H1 (cell line): ENCODE measurements around the gene UQCRFS1. TPM values are rescaled to one million over a fixed set of nuclear protein-coding genes. Genes with fewer than 3 reads are reported as not detected.

ENCODE experiments used
- CTCF ChIA-PET: fragments of 300-600 bp; sonication (Branson Sonifier 250); formaldehyde crosslinking; loops from one replicate; lab custom pipeline; 2021; ENCODE audit not compliant: partially characterized antibody; lab: Charles Lee
- POLR2A ChIA-PET: fragments of 300-600 bp; sonication (Branson Sonifier 250); formaldehyde crosslinking; loops from one replicate; lab custom pipeline; 2021; ENCODE audit warnings: inconsistent platforms; ENCODE audit not compliant: partially characterized antibody; lab: Charles Lee
- DNase-seq, 2 experiments: peaks; one replicate each; pipeline versions ENCODE4 v3.0.0 to v3.0.0-alpha.2; 2010 to 2022; ENCODE audit warnings: low spot score in 2 of 2, low read depth in 1 of 2, mixed read lengths in 1 of 2
- FAIRE-seq: peaks from 2 replicates; lab custom pipeline; 2011; peaks lifted over from hg19 to GRCh38; lab: Jason Lieb, UNC
- H2AFZ ChIP-seq: 2 replicates; pipeline ENCODE4 v1.8.1; 2012; ENCODE audit warnings: low read length, inconsistent platforms
- H2AK5ac ChIP-seq: 2 replicates; pipeline ENCODE4 v1.6.1; 2013; ENCODE audit warnings: low read depth, low read length
- H2BK120ac ChIP-seq: replicated peaks from 2 replicates; pipeline ENCODE3; 2013; ENCODE audit warnings: low read depth, low read length, inconsistent platforms
- H2BK12ac ChIP-seq: 2 replicates; pipeline ENCODE4 v1.6.1; 2013; ENCODE audit warnings: low read depth, low read length
- H2BK15ac ChIP-seq: 2 replicates; pipeline ENCODE4 v1.6.1; 2013; ENCODE audit warnings: low read length
- H2BK20ac ChIP-seq: 2 replicates; pipeline ENCODE4 v1.6.1; 2013; ENCODE audit warnings: low read length
- H2BK5ac ChIP-seq: 2 replicates; pipeline ENCODE4 v1.6.1; 2013; ENCODE audit warnings: low read depth, low read length
- H3K14ac ChIP-seq: 2 replicates; pipeline ENCODE4 v1.6.1; 2013; ENCODE audit warnings: inconsistent platforms; ENCODE audit not compliant: insufficient read length
- H3K18ac ChIP-seq: 2 replicates; pipeline ENCODE4 v1.6.1; 2013; ENCODE audit warnings: low read length; ENCODE audit errors: extremely low read depth
- H3K23ac ChIP-seq: 2 replicates; pipeline ENCODE4 v1.6.1; 2013; ENCODE audit warnings: inconsistent platforms; ENCODE audit not compliant: insufficient read length
- H3K23me2 ChIP-seq: 2 replicates; pipeline ENCODE4 v1.6.1; 2013; ENCODE audit warnings: low read depth, low read length
- H3K27ac ChIP-seq: 2 replicates; pipeline ENCODE4 v1.6.1; 2011; ENCODE audit warnings: low read depth, low read length, inconsistent platforms
- H3K27me3 ChIP-seq, 4 experiments: replicated peaks in 1 of 4; 1 replicate in 1 of 4; 2 replicates in 3 of 4; pipeline versions ENCODE4 v1.6.1 to v1.8.1; 2011 to 2013; ENCODE audit warnings: low read length in 3 of 4, mild to moderate bottlenecking in 3 of 4, inconsistent platforms in 2 of 4, mixed read lengths in 2 of 4, moderate library complexity in 1 of 4; ENCODE audit not compliant: control insufficient read depth in 3 of 4, insufficient read depth in 3 of 4; ENCODE audit errors: extremely low read depth in 1 of 4
- H3K36me3 ChIP-seq, 4 experiments: 2 replicates each; pipeline versions ENCODE4 v1.6.1 to v1.8.1; 2011 to 2013; ENCODE audit warnings: mild to moderate bottlenecking in 4 of 4, low read length in 3 of 4, moderate library complexity in 2 of 4, control low read depth in 1 of 4, inconsistent platforms in 1 of 4; ENCODE audit not compliant: insufficient read depth in 4 of 4, control insufficient read depth in 2 of 4
- H3K4ac ChIP-seq: replicated peaks from 2 replicates; pipeline ENCODE3; 2013; ENCODE audit warnings: low read length, low read depth, mixed read lengths, inconsistent platforms; ENCODE audit not compliant: insufficient read length
- H3K4me1 ChIP-seq, 4 experiments: replicated peaks in 1 of 4; 1 replicate in 1 of 4; 2 replicates in 3 of 4; pipeline versions ENCODE4 v1.6.1 to v1.8.1; 2011 to 2013; ENCODE audit warnings: low read length in 3 of 4, inconsistent platforms in 2 of 4, mixed read lengths in 1 of 4; ENCODE audit not compliant: insufficient read depth in 4 of 4, control insufficient read depth in 3 of 4
- H3K4me2 ChIP-seq, 2 experiments: 2 replicates each; pipeline versions ENCODE4 v1.6.1 to v1.8.1; 2011 to 2013; ENCODE audit warnings: low read depth in 2 of 2, low read length in 2 of 2, control low read depth in 1 of 2, inconsistent platforms in 1 of 2, mild to moderate bottlenecking in 1 of 2; ENCODE audit not compliant: insufficient read depth in 1 of 2
- H3K4me3 ChIP-seq, 4 experiments: fragments of 200-600, 300-600 bp in 1 of 4; sonication (generic), shearing (Covaris generic), sonication (Bioruptor Twin) in 1 of 4; 2 replicates each; pipeline versions ENCODE4 v1.5.1 to v1.8.1; 2011 to 2016; ENCODE audit warnings: low read length in 4 of 4, low read depth in 3 of 4, control low read depth in 2 of 4, inconsistent platforms in 2 of 4, mild to moderate bottlenecking in 2 of 4, mixed read lengths in 1 of 4, moderate library complexity in 1 of 4; ENCODE audit not compliant: insufficient read depth in 2 of 4; ENCODE audit errors: extremely low read depth in 1 of 4
- H3K56ac ChIP-seq: replicated peaks from 2 replicates; pipeline ENCODE3; 2013; ENCODE audit warnings: low read depth, mild to moderate bottlenecking, mixed read lengths, low read length, inconsistent platforms; ENCODE audit not compliant: insufficient read length
- H3K79me1 ChIP-seq: 2 replicates; pipeline ENCODE4 v1.6.1; 2013; ENCODE audit warnings: low read depth, low read length, control low read depth
- H3K79me2 ChIP-seq, 2 experiments: 2 replicates each; pipeline versions ENCODE4 v1.6.1 to v1.8.1; 2012 to 2013; ENCODE audit warnings: low read length in 2 of 2, mild to moderate bottlenecking in 2 of 2, inconsistent platforms in 1 of 2; ENCODE audit not compliant: insufficient read depth in 2 of 2, control insufficient read depth in 1 of 2
- H3K9ac ChIP-seq, 4 experiments: replicated peaks in 1 of 4; 1 replicate in 1 of 4; 2 replicates in 3 of 4; pipeline versions ENCODE4 v1.6.1 to v1.8.1; 2011 to 2013; ENCODE audit warnings: low read depth in 3 of 4, low read length in 3 of 4, control low read depth in 2 of 4, mild to moderate bottlenecking in 2 of 4, moderate library complexity in 2 of 4, inconsistent platforms in 1 of 4; ENCODE audit errors: extremely low read depth in 1 of 4
- H3K9me3 ChIP-seq, 2 experiments: 2 replicates each; pipeline versions ENCODE4 v1.6.1 to v1.8.1; 2012 to 2013; ENCODE audit warnings: mild to moderate bottlenecking in 2 of 2, moderate library complexity in 2 of 2, control low read depth in 1 of 2, inconsistent platforms in 1 of 2, low read depth in 1 of 2, low read length in 1 of 2, mixed read lengths in 1 of 2; ENCODE audit not compliant: insufficient read depth in 2 of 2
- H4K20me1 ChIP-seq, 2 experiments: replicated peaks in 1 of 2; 2 replicates each; pipeline versions ENCODE3 to v1.8.1; 2011 to 2013; ENCODE audit warnings: inconsistent platforms in 2 of 2, low read length in 2 of 2, mild to moderate bottlenecking in 1 of 2; ENCODE audit not compliant: insufficient read depth in 2 of 2, control insufficient read depth in 1 of 2
- H4K5ac ChIP-seq: 2 replicates; pipeline ENCODE4 v1.6.1; 2013; ENCODE audit warnings: low read length, low read depth, mixed read lengths, inconsistent platforms; ENCODE audit not compliant: insufficient read length
- H4K8ac ChIP-seq: 2 replicates; pipeline ENCODE4 v1.8.0; 2013; ENCODE audit warnings: mild to moderate bottlenecking, moderate library complexity, low read length, inconsistent platforms; ENCODE audit not compliant: insufficient read depth; ENCODE audit errors: extremely low read depth
- H4K91ac ChIP-seq: replicated peaks from 2 replicates; pipeline ENCODE3; 2013; ENCODE audit warnings: low read length, mixed read lengths, inconsistent platforms; ENCODE audit not compliant: insufficient read length
- HDAC2 ChIP-seq, 2 experiments: fragments of 300-600 bp in 1 of 2; sonication (generic) in 1 of 2; IDR thresholded peaks; 2 replicates each; pipeline ENCODE4 v1.6.1; 2011 to 2012; ENCODE audit warnings: low read depth in 2 of 2, low read length in 2 of 2, mild to moderate bottlenecking in 2 of 2, moderate library complexity in 2 of 2, borderline replicate concordance in 1 of 2, inconsistent platforms in 1 of 2
- PHF8 ChIP-seq: fragments of 200-600 bp; sonication (generic); conservative IDR thresholded peaks from 2 replicates; pipeline ENCODE4 v1.7.1; 2012; ENCODE audit warnings: low read depth, mild to moderate bottlenecking, inconsistent platforms, low read length, moderate library complexity
- WGBS, 2 experiments: shearing (Covaris generic) in 1 of 2; methylation state at CpG; one replicate each; pipeline versions ENCODE4 v1.1.6 to v1.1.7; 2013 to 2015; ENCODE audit warnings: low lambda C conversion rate in 2 of 2, mixed read lengths in 2 of 2, inconsistent platforms in 1 of 2, low coverage in 1 of 2, missing lambda C conversion rate in 1 of 2; ENCODE audit not compliant: insufficient replicate concordance in 2 of 2, insufficient coverage in 1 of 2, insufficient read length in 1 of 2; ENCODE audit errors: extremely low coverage in 1 of 2, missing lambda C conversion rate in 1 of 2; 5-methylcytosine and 5-hydroxymethylcytosine counted together
- polyA plus RNA-seq, 7 experiments: library from polyadenylated mRNA; depleted of rRNA in 3 of 7; stranded (reverse) in 5 of 7; unstranded in 2 of 7; fragments of >200 nt in 5 of 7; fragments of 200-250 nt in 2 of 7; gene quantifications; 1 replicate in 5 of 7; 2 replicates in 1 of 7; 4 replicates in 1 of 7; pipeline versions ENCODE4 v1.2.1 to v1.2.3, GENCODE V29; 2011 to 2013; ENCODE audit warnings: missing spikeins in 2 of 7, mixed read lengths in 2 of 7
- small RNA-seq: library from polyadenylated mRNA; stranded (forward); fragments of <200 nt; extraction: miRNeasy Mini kit (QIAGEN cat#:217004); gene quantifications from one replicate; pipeline ENCODE3, GENCODE V24; 2013; ENCODE audit not compliant: insufficient read depth
- total RNA-seq: library from RNA; stranded (reverse); fragmentation: NEBNext Ultra II Directional; extraction: Animal tissue kit (Norgen Biotek cat#: 25700); gene quantifications from 2 replicates; pipeline ENCODE4 v1.2.1, GENCODE V29; 2021

Gene UQCRFS1
- total and polyA plus RNA-seq, 2 of the 8 experiments (the other 6 are each of a cell fraction or from before 2014, with no cell fraction given): 52.4 to 59.1 TPM

GRCh38 chr19:29155683-29156082, 57.3 kb downstream of the UQCRFS1 start:
- Histone ChIP-seq H2BK5ac (no peak overlapping the region), H3K4ac (no peak overlapping the region), H3K4me1 (no peaks in the 10 kb centered on the region), H3K14ac (no peak overlapping the region), H4K8ac (no peak overlapping the region), H4K5ac (no peak overlapping the region), H3K4me2 (no peak overlapping the region), H3K9me3 (peaks cover 0 to 4% of the 10 kb centered on the region in 2 experiments; a peak in 1 of 4 replicates), H3K23me2 (no peaks in the 10 kb centered on the region), H2BK15ac (no peak overlapping the region), H3K36me3 (no peaks in the 10 kb centered on the region), H4K91ac (no peak overlapping the region), H4K20me1 (no peaks in the 10 kb centered on the region), H3K79me2 (no peaks in the 10 kb centered on the region), H3K27ac (no peak overlapping the region), H2BK12ac (no peak overlapping the region), H3K27me3 (no peaks in the 10 kb centered on the region), H2BK120ac (no peak overlapping the region), H2AFZ (no peak overlapping the region), H3K18ac (no peak overlapping the region), H2AK5ac (no peak overlapping the region), H3K23ac (no peak overlapping the region), H3K9ac (no peak overlapping the region), H3K4me3 (no peak overlapping the region), H3K56ac (no peak overlapping the region), H3K79me1 (no peaks in the 10 kb centered on the region), H2BK20ac (no peak overlapping the region)
- DNase-seq: no peak
- POLR2A ChIA-PET: no interaction called here
- no peak for FAIRE-seq
- WGBS, 2 experiments: 88% methylated on average over 2 of the region's 2 CpGs; no CpG with 5 or more reads in 1 of the 2 experiments
- CTCF ChIA-PET: no interaction called here
- TF ChIP-seq HDAC2 (IDR thresholded peaks at IDR 0.05; ENCODE audit: borderline replicate concordance in 1 of 2, low read depth in 2 of 2, low read length in 2 of 2) (no peak), PHF8 (no peak)

Small RNAs within 50 kb of the gene (small RNA-seq; reads per million reads assigned to genes)
- gene RN7SL340P: not detected
